SU-DHL-6 (cell line): ENCODE measurements around the gene MYH13.
A peak's percentile ranks its signal among the peaks of the same experiment; 100 is the strongest.

Source experiments
- H2AFZ ChIP-seq: fragments of 200-600 bp; sonication (generic); 2 replicates; pipeline ENCODE4 v1.6.1; 2014; ENCODE audit warnings: low read depth, mild to moderate bottlenecking, moderate library complexity, mixed read lengths, antibody characterized with exemption, low read length; ENCODE audit not compliant: severe bottlenecking
- H3F3A ChIP-seq: fragments of 200-600 bp; shearing (Covaris generic); 2 replicates; pipeline ENCODE4 v1.6.0; 2016; ENCODE audit warnings: antibody characterized with exemption, mild to moderate bottlenecking; ENCODE audit not compliant: insufficient read depth
- H3K27ac ChIP-seq: fragments of 200-600 bp; sonication (generic); 2 replicates; pipeline ENCODE4 v1.5.1; 2016; ENCODE audit warnings: low read depth, mild to moderate bottlenecking, low read length, moderate library complexity, mixed read lengths
- H3K27me3 ChIP-seq: fragments of 200-600 bp; sonication (generic), shearing (Covaris generic); 2 replicates; pipeline ENCODE4 v1.6.0; 2014; ENCODE audit warnings: mild to moderate bottlenecking, low read length
- H3K36me3 ChIP-seq: fragments of 200-600 bp; sonication (generic); 2 replicates; pipeline ENCODE4 v1.6.1; 2014; ENCODE audit warnings: mild to moderate bottlenecking, low read length, mixed read lengths
- H3K4me2 ChIP-seq: fragments of 300-600, 200-600 bp; shearing (Covaris generic), sonication (generic); 2 replicates; pipeline ENCODE4 v1.6.0; 2014; ENCODE audit warnings: low read length, low read depth, mild to moderate bottlenecking; ENCODE audit not compliant: poor library complexity, severe bottlenecking
- H3K4me3 ChIP-seq: fragments of 200-600 bp; sonication (generic); 2 replicates; pipeline ENCODE4 v1.5.1; 2014; ENCODE audit warnings: antibody characterized with exemption, low read length, mild to moderate bottlenecking, mixed read lengths; ENCODE audit not compliant: insufficient read depth, poor library complexity, severe bottlenecking
- H3K79me2 ChIP-seq: fragments of 200-600 bp; sonication (generic); 2 replicates; pipeline ENCODE4 v1.6.1; 2014; ENCODE audit warnings: mild to moderate bottlenecking, low read length, moderate library complexity; ENCODE audit not compliant: insufficient read depth
- H3K9ac ChIP-seq: fragments of 200-600 bp; sonication (generic); 2 replicates; pipeline ENCODE4 v1.7.0; 2014; ENCODE audit warnings: mild to moderate bottlenecking, low read length
- H3K9me2 ChIP-seq: fragments of 200-600 bp; sonication (generic); replicated peaks from 2 replicates; pipeline ENCODE4 v1.6.1; 2014; ENCODE audit warnings: low read length; ENCODE audit not compliant: insufficient read depth
- H3K9me3 ChIP-seq: fragments of 200-600 bp; sonication (generic); 2 replicates; pipeline ENCODE4 v1.6.1; 2014; ENCODE audit warnings: low read length, mixed read lengths; ENCODE audit not compliant: insufficient read depth
- H4K20me1 ChIP-seq: fragments of 200-600 bp; sonication (generic); 2 replicates; pipeline ENCODE4 v1.6.1; 2014; ENCODE audit warnings: low read depth, mild to moderate bottlenecking, antibody characterized with exemption, low read length, moderate library complexity, mixed read lengths
- EZH2phosphoT487 ChIP-seq: fragments of 200-600 bp; sonication (generic), shearing (Covaris generic); conservative IDR thresholded peaks from 2 replicates; pipeline ENCODE4 v1.6.1; 2018; ENCODE audit warnings: mild to moderate bottlenecking, antibody characterized with exemption, low read length, moderate library complexity, mixed read lengths
- TF ChIP-seq, protein P1 (sequence below): fragments of 200-600 bp; sonication (generic); IDR thresholded peaks from one replicate; pipeline ENCODE4 v1.5.1; 2017; ENCODE audit warnings: antibody characterized with exemption, mild to moderate bottlenecking, low read length, moderate library complexity; ENCODE audit not compliant: insufficient read depth, poor library complexity, severe bottlenecking

Gene MYH13

DNA sequence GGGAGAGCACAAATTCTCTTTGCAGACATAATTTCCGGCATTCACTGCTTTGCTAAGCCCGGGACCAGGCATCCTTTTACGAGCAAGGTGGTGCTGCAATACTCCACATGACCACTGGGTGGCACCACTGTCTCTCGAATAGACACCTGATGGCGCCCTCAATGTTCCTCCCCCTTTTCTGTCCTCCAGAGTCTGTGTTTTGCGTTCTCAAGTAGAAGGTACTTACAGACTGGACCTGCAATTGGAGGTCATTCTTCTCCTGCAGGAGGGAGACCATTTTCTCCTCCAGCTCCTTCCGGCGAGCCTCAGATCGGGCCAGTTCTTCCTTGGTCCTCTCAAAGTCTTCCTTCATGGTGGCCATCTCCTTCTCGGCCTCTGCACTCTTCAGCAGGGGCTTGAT is 45.2 kb downstream of the MYH13 start:
- Histone ChIP-seq H3F3A (no peaks in the 10 kb centered on the region), H4K20me1 (no peaks in the 10 kb centered on the region), H3K9me3 (no peaks in the 10 kb centered on the region), H3K27me3 (no peaks in the 10 kb centered on the region), H3K79me2 (no peaks in the 10 kb centered on the region), H3K4me2 (no peak overlapping the region), H3K27ac (no peak overlapping the region), H3K9ac (no peak overlapping the region), H3K4me3 (no peak overlapping the region), H3K9me2 (no peaks in the 10 kb centered on the region), H3K36me3 (no peaks in the 10 kb centered on the region), H2AFZ (no peak overlapping the region)
- TF ChIP-seq, protein P1, sequence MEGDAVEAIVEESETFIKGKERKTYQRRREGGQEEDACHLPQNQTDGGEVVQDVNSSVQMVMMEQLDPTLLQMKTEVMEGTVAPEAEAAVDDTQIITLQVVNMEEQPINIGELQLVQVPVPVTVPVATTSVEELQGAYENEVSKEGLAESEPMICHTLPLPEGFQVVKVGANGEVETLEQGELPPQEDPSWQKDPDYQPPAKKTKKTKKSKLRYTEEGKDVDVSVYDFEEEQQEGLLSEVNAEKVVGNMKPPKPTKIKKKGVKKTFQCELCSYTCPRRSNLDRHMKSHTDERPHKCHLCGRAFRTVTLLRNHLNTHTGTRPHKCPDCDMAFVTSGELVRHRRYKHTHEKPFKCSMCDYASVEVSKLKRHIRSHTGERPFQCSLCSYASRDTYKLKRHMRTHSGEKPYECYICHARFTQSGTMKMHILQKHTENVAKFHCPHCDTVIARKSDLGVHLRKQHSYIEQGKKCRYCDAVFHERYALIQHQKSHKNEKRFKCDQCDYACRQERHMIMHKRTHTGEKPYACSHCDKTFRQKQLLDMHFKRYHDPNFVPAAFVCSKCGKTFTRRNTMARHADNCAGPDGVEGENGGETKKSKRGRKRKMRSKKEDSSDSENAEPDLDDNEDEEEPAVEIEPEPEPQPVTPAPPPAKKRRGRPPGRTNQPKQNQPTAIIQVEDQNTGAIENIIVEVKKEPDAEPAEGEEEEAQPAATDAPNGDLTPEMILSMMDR: peak; percentile 62
- TF ChIP-seq EZH2phosphoT487: no peak

DNA sequence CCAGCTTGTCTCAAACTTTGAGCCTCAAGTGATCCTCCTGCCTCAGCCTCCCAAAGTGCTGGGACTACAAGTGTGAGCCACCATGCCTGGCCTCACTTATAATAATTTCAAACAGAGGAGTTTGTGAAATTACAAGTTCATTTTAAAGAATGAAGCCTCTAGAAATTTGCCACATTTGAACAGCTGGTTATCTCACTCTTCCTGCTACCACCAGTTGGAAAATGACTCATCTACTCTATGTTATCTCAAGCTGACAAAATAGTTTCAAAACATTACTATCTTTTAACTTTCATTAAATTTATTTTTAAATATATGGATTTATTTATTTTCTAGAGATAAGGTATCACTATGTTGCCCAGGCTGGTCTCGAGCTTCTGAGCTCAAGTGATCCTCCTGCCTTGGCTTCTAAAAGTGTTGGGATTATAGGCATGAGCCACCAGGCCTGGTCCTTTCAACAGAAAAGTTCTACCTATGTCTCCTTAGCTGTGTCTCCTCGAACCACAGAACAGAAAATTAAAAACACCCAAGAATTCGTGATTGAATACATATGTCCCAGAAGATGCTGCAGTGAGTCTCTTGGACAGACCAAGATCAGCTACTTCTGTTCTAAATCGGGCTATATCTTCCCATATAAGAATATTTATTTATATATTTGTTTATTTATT is 47.6 kb downstream of the MYH13 start:
- Histone ChIP-seq H3K27ac (no peak overlapping the region), H4K20me1 (no peaks in the 10 kb centered on the region), H2AFZ (no peak overlapping the region), H3K9me3 (no peaks in the 10 kb centered on the region), H3K4me3 (no peak overlapping the region), H3K27me3 (no peaks in the 10 kb centered on the region), H3K79me2 (no peaks in the 10 kb centered on the region), H3K4me2 (no peak overlapping the region), H3F3A (no peaks in the 10 kb centered on the region), H3K9ac (no peak overlapping the region), H3K9me2 (no peaks in the 10 kb centered on the region), H3K36me3 (no peaks in the 10 kb centered on the region)
- TF ChIP-seq, protein P1: no peak
- TF ChIP-seq EZH2phosphoT487: no peak

DNA sequence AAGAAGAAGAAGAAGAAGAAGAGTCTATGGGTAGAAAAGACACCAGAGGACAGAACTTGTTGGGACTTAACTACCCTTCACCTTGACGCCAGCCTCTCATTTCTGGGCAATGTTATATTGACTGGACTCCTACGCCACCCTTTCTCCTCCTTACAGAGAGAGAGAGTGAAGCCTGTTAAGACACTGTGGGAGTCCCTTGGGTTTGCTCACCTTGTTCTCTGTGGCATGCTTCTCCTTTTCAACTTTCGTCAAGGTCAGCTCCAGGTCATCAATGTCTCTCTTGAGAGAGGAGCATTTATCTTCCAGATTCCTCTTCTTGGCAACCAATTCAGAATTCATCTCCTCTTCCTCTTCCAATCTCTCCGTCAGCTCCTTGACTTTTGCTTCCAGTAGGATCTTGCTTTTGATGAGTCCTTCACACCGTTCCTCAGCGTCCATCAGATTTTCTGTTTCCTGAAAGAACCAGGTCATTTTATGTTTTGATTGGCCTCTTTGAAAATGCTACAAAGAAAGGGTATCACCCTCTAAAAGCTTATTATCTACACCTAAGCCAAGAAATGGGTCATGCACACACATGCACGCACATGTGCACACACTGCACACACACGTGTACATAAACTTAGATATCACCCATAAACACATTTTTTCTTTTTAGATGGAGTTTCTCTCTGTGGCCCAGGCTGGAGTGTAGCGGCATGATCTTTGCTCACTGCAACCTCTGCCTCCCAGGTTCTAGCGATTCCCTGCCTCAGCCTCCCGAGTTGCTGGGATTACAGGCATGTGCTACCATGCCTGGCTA is 48.8 kb downstream of the MYH13 start:
- Histone ChIP-seq H3K9ac (no peak overlapping the region), H3K27ac (no peak overlapping the region), H4K20me1 (no peaks in the 10 kb centered on the region), H3K27me3 (no peaks in the 10 kb centered on the region), H3K9me2 (no peaks in the 10 kb centered on the region), H2AFZ (no peak overlapping the region), H3F3A (no peaks in the 10 kb centered on the region), H3K79me2 (no peaks in the 10 kb centered on the region), H3K4me3 (no peak overlapping the region), H3K4me2 (no peak overlapping the region), H3K9me3 (no peaks in the 10 kb centered on the region), H3K36me3 (no peaks in the 10 kb centered on the region)
- TF ChIP-seq EZH2phosphoT487: no peak
- TF ChIP-seq, protein P1: no peak
